Thyroid gland (tissue), 4 donors: ENCODE measurements around the gene FBXL13. TPM values are rescaled to one million over a fixed set of nuclear protein-coding genes. Genes with fewer than 3 reads are reported as not detected.
"Not testable (repeated sequence)": the region's sequence is repeated elsewhere in the genome, so short reads cannot be mapped to it uniquely, and the experiment has no call there.

Experiments used
- DNase-seq, 2 donors: peaks; one replicate each; pipeline ENCODE4 v3.0.0-alpha.2; 2019
- H3K27ac ChIP-seq, 3 donors: fragments of 200-600 bp; sonication (generic); 1 replicate in 2 of 3; 2 replicates in 1 of 3; pipeline ENCODE4 v1.5.1; 2016 to 2019; ENCODE audit warnings: mild to moderate bottlenecking in 1 of 3, moderate library complexity in 1 of 3
- H3K27me3 ChIP-seq: fragments of 200-600 bp; sonication (generic); one replicate; pipeline ENCODE4 v1.5.1; 2019
- H3K36me3 ChIP-seq, 2 donors: fragments of 200-600 bp; sonication (generic); one replicate each; pipeline ENCODE4 v1.5.1; 2016 to 2019
- H3K4me1 ChIP-seq, 2 donors: fragments of 200-600 bp; sonication (generic); one replicate each; pipeline ENCODE4 v1.5.1; 2017 to 2019
- H3K4me3 ChIP-seq, 3 donors: fragments of 200-600 bp; sonication (generic); replicated peaks in 1 of 3; 1 replicate in 2 of 3; 2 replicates in 1 of 3; pipeline ENCODE4 v1.5.1; 2016; ENCODE audit warnings: mild to moderate bottlenecking in 1 of 3
- H3K9me3 ChIP-seq: fragments of 200-600 bp; sonication (generic); one replicate; pipeline ENCODE4 v1.5.1; 2017
- POLR2A ChIP-seq, 2 donors: fragments of 450-650 bp; IDR thresholded peaks; one replicate each; pipeline ENCODE4 v1.6.1; 2017; ENCODE audit warnings: antibody characterized with exemption in 2 of 2, mild to moderate bottlenecking in 2 of 2, moderate library complexity in 1 of 2
- WGBS, 2 donors: methylation state at CpG; one replicate each; pipeline ENCODE4 v1.1.5; 2017; 5-methylcytosine and 5-hydroxymethylcytosine counted together
- intact Hi-C: fragments of 100-400 bp; cut with DNase I; formaldehyde crosslinking; loops from one replicate; pipeline ENCODE4 v1.15.1; 2023
- total RNA-seq, 4 donors: library from RNA; depleted of rRNA; stranded (reverse); fragments of >200 nt; gene quantifications; one replicate each; pipeline ENCODE4 v1.2.3, GENCODE V29; 2016
- TF ChIP-seq, protein P1 (sequence below), 6 experiments: fragments of 200-600 bp in 3 of 6; fragments of 450-650 bp in 3 of 6; sonication (generic) in 3 of 6; IDR thresholded peaks; one replicate each; pipeline ENCODE4 v1.5.1; 2016 to 2019; ENCODE audit warnings: antibody characterized with exemption in 6 of 6, mild to moderate bottlenecking in 2 of 6, inconsistent platforms in 1 of 6, moderate library complexity in 1 of 6

The FBXL13 gene
- total RNA-seq, 4 donors from 2014 or later: 4.2 to 9.6 (median 5.0) TPM

DNA sequence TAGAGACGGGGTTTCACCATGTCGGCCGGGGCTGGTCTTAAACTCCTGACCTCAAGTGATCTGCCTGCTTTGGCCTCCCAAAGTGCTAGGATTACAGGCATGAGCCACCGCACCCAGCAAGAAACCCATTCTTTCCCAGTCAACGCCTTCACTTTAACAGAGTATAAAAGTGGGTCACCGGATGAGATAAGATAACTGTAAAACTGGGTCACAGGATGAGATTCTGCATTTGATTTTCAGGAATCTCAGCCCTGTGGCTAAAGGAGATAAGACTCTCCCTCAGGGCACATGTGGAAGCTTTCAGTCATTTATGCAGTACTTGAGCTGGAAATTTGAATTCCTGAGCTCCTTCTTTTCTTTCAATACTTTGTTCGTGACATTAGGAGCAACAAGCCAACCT, 91.0 kb downstream of the FBXL13 start:
- intact Hi-C loops: no loop called here
- WGBS, 2 donors: 76 to 81% methylated on average over 7 of the region's 7 CpGs
- TF ChIP-seq POLR2A (IDR thresholded peaks at IDR 0.05): no peak
- TF ChIP-seq, protein P1, sequence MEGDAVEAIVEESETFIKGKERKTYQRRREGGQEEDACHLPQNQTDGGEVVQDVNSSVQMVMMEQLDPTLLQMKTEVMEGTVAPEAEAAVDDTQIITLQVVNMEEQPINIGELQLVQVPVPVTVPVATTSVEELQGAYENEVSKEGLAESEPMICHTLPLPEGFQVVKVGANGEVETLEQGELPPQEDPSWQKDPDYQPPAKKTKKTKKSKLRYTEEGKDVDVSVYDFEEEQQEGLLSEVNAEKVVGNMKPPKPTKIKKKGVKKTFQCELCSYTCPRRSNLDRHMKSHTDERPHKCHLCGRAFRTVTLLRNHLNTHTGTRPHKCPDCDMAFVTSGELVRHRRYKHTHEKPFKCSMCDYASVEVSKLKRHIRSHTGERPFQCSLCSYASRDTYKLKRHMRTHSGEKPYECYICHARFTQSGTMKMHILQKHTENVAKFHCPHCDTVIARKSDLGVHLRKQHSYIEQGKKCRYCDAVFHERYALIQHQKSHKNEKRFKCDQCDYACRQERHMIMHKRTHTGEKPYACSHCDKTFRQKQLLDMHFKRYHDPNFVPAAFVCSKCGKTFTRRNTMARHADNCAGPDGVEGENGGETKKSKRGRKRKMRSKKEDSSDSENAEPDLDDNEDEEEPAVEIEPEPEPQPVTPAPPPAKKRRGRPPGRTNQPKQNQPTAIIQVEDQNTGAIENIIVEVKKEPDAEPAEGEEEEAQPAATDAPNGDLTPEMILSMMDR (IDR thresholded peaks at IDR 0.05): no peak
- Histone ChIP-seq H3K36me3 (no peaks in the 10 kb centered on the region), H3K4me1 (no peaks in the 10 kb centered on the region), H3K9me3 (no peaks in the 10 kb centered on the region), H3K4me3 (no peak overlapping the region), H3K27me3 (no peaks in the 10 kb centered on the region), H3K27ac (no peak overlapping the region)
- DNase-seq: no peak

DNA sequence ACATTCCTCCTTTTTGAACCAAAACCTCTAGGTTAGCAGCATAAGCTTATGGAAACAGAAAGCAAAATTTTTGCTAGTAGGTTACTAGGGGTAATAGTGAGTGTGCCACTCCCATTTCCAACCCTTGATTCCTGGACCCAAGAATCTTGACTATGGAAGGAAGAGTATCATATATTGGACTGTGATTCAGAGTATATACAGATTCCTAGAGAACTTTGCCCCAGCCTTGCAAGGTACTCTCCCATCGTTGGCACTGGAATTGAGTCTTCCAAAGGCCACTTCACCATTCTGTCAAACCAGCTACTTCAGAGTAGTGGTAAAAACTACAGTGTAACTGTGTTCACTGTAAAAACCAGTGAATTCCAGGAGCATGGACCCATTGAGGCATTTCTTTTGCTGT, 92.4 kb downstream of the FBXL13 start:
- intact Hi-C loops: no loop called here
- no peaks in the 10 kb centered on the region for H3K27me3 ChIP-seq
- TF ChIP-seq POLR2A (IDR thresholded peaks at IDR 0.05): no peak
- TF ChIP-seq, protein P1 (IDR thresholded peaks at IDR 0.05): no peak
- WGBS, 2 donors: 55 to 100% methylated on average over 1 of the region's 1 CpG
- no peak overlapping the region for H3K27ac ChIP-seq
- no peaks in the 10 kb centered on the region for H3K4me1 ChIP-seq
- no peak overlapping the region for H3K4me3 ChIP-seq
- H3K9me3 ChIP-seq: no peaks in the 10 kb centered on the region
- DNase-seq: no peak
- H3K36me3 ChIP-seq: no peaks in the 10 kb centered on the region

DNA sequence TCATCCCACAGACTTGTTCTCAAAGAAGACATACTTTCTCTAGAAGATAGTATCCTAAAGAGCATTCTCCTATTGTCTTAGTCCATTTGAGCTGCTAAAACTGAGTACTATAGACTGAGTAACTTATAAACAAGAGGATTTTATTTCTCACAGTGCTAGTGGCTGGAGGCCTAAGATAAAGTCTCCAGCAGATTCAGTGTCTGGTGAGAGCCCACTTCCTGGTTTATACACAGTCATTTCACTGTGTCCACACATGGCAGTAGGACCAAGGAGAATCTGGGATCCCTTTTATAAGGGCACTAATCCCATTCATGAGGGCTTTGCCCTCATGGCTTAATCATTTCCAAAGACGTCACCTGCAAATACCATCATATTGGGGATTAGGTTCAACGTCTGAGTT, 93.1 kb downstream of the FBXL13 start:
- WGBS, 2 donors: 92 to 97% methylated on average over 2 of the region's 2 CpGs
- no peak overlapping the region for H3K27ac ChIP-seq
- DNase-seq: no peak
- no peaks in the 10 kb centered on the region for H3K27me3 ChIP-seq
- intact Hi-C loops: no loop called here
- H3K36me3 ChIP-seq: no peaks in the 10 kb centered on the region
- no peaks in the 10 kb centered on the region for H3K9me3 ChIP-seq
- H3K4me1 ChIP-seq: no peaks in the 10 kb centered on the region
- no peak overlapping the region for H3K4me3 ChIP-seq
- TF ChIP-seq, protein P1 (IDR thresholded peaks at IDR 0.05): no peak
- no peak for TF ChIP-seq POLR2A (IDR thresholded peaks at IDR 0.05)

DNA sequence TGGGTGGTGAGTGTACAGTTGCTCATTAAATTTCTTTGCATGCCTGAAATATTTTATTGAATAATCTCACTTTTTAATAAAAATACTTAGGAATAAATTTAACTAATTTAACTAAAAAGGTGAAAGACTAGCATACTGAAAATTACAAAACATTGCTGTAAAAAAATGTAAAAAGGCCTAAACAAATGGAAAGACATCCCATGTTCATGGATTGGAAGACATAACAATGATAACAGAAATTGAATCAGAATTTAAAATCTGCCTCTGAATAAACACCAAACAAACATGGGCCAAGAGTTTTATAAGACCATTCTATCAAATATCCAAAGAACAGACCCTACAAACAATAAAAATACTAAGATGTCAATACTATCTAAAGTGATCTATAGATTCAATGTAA, 94.9 kb downstream of the FBXL13 start:
- Histone ChIP-seq H3K27ac (no peak overlapping the region), H3K4me1 (no peaks in the 10 kb centered on the region), H3K27me3 (no peaks in the 10 kb centered on the region), H3K36me3 (no peaks in the 10 kb centered on the region), H3K4me3 (no peak overlapping the region), H3K9me3 (no peaks in the 10 kb centered on the region)
- intact Hi-C loops: no loop called here
- no peak for DNase-seq
- TF ChIP-seq POLR2A (IDR thresholded peaks at IDR 0.05): no peak
- TF ChIP-seq, protein P1 (IDR thresholded peaks at IDR 0.05): no peak

DNA sequence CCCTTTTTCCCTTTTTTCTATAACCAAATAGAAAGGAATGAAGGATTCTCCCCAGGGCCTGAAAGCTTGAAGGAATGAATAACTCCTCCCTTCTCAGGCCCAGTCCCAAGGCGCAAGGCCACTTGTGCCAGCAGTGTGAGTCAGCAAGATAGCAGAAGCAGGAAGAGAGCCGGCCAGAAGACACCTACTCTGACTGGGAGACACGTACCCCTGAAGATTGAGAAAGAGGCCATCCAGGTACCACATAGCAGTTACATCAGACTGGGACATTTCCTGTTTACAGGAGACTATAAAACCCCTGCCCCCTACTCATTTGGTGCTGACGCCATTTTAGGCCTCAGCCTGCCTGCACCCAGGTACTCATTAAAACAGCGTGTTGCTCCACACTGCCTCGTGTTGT, 96.3 kb downstream of the FBXL13 start:
- no peak for DNase-seq
- WGBS, 2 donors: 90 to 93% methylated on average over 6 of the region's 6 CpGs
- Histone ChIP-seq H3K27ac (no peak overlapping the region), H3K36me3 (no peaks in the 10 kb centered on the region), H3K4me3 (no peak overlapping the region), H3K9me3 (no peaks in the 10 kb centered on the region), H3K27me3 (no peaks in the 10 kb centered on the region), H3K4me1 (no peaks in the 10 kb centered on the region)
- no peak for TF ChIP-seq POLR2A (IDR thresholded peaks at IDR 0.05)
- intact Hi-C loops: no loop called here

DNA sequence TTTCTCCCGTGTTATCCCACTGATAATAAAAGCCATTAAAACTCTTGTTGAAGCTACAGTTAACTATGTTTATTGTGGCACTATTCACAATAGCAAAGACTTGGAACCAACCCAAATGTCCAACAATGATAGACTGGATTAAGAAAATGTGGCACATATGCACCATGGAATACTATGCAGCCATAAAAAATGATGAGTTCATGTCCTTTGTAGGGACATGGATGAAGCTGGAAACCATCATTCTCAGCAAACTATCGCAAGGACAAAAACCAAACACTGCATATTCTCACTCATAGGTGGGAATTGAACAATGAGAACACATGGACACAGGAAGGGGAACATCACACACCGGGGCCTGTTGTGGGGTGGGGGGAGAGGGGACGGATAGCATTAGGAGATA, 97.0 kb downstream of the FBXL13 start:
- H3K36me3 ChIP-seq, H3K27me3 ChIP-seq, H3K4me3 ChIP-seq, DNase-seq, intact Hi-C loops, H3K4me1 ChIP-seq, H3K9me3 ChIP-seq, H3K27ac ChIP-seq: not testable (repeated sequence)
- 79 to 96% methylated on average over 4 of the region's 4 CpGs for WGBS, 2 donors
